MM.1S (cell line): ENCODE results near the gene MYMX.

Experiments used
- DNase-seq: peaks from one replicate; pipeline ENCODE4 v3.0.0-alpha.2; 2015
- H2AFZ ChIP-seq: fragments of 300-600 bp; sonication (generic); 2 replicates; pipeline ENCODE4 v1.6.0; 2016; ENCODE audit warnings: antibody characterized with exemption, low read length
- H3F3A ChIP-seq: fragments of 300-600 bp; sonication (generic); 2 replicates; pipeline ENCODE4 v1.6.1; 2016; ENCODE audit warnings: mild to moderate bottlenecking, antibody characterized with exemption, low read length, moderate library complexity, mixed read lengths; ENCODE audit not compliant: insufficient read depth
- H3K27ac ChIP-seq: fragments of 300-600 bp; sonication (generic); 2 replicates; pipeline ENCODE4 v1.5.1; 2016; ENCODE audit warnings: mild to moderate bottlenecking, low read length
- H3K27me3 ChIP-seq: fragments of 300-600 bp; sonication (generic); replicated peaks from 2 replicates; pipeline ENCODE4 v1.6.0; 2016; ENCODE audit warnings: low read length; ENCODE audit not compliant: insufficient read depth
- H3K36me3 ChIP-seq: fragments of 300-600 bp; sonication (generic); replicated peaks from 2 replicates; pipeline ENCODE4 v1.6.1; 2016; ENCODE audit warnings: mild to moderate bottlenecking, low read length, mixed read lengths; ENCODE audit not compliant: insufficient read depth
- H3K4me1 ChIP-seq: fragments of 300-600 bp; sonication (generic); 2 replicates; pipeline ENCODE4 v1.6.1; 2016; ENCODE audit warnings: low read length, mixed read lengths
- H3K4me2 ChIP-seq: fragments of 300-600 bp; sonication (generic); 2 replicates; pipeline ENCODE4 v1.6.0; 2016; ENCODE audit warnings: low read depth, low read length
- H3K4me3 ChIP-seq: fragments of 300-600 bp; sonication (generic); 2 replicates; pipeline ENCODE4 v1.5.1; 2016; ENCODE audit warnings: low read length, mixed read lengths
- H3K79me2 ChIP-seq: fragments of 300-600 bp; sonication (generic); 2 replicates; pipeline ENCODE4 v1.6.1; 2016; ENCODE audit warnings: mixed run types, low read length, mixed read lengths
- H3K9ac ChIP-seq: fragments of 300-600 bp; sonication (generic); 2 replicates; pipeline ENCODE4 v1.6.1; 2016; ENCODE audit warnings: low read length, mixed read lengths
- H3K9me2 ChIP-seq: fragments of 300-600 bp; sonication (generic); replicated peaks from 2 replicates; pipeline ENCODE4 v1.6.1; 2016; ENCODE audit warnings: mild to moderate bottlenecking, low read length, mixed read lengths; ENCODE audit not compliant: insufficient read depth
- H3K9me3 ChIP-seq: fragments of 300-600 bp; sonication (generic); replicated peaks from 2 replicates; pipeline ENCODE4 v1.6.1; 2016; ENCODE audit warnings: mild to moderate bottlenecking, low read length, mixed read lengths; ENCODE audit not compliant: insufficient read depth
- H4K20me1 ChIP-seq: fragments of 300-600 bp; sonication (generic); 2 replicates; pipeline ENCODE4 v1.6.1; 2016; ENCODE audit warnings: mild to moderate bottlenecking, low read length, moderate library complexity, mixed read lengths; ENCODE audit not compliant: insufficient read depth
- CTCF ChIP-seq: fragments of 300-600 bp; sonication (generic); IDR thresholded peaks from 2 replicates; pipeline ENCODE4 v1.5.1; 2016; ENCODE audit warnings: antibody characterized with exemption, low read length, mixed read lengths
- EZH2 ChIP-seq: fragments of 300-600 bp; sonication (generic); optimal IDR thresholded peaks from 2 replicates; pipeline ENCODE3; 2017; ENCODE audit warnings: low read depth, mild to moderate bottlenecking, antibody characterized with exemption, low read length, mixed read lengths
- EZH2phosphoT487 ChIP-seq: fragments of 300-600 bp; sonication (generic); IDR thresholded peaks from 2 replicates; pipeline ENCODE4 v1.6.1; 2018; ENCODE audit warnings: antibody characterized with exemption, low read length

The MYMX gene

GRCh38 chr6:44207966-44208365 lies 8.8 kb upstream of the MYMX start:
- Histone ChIP-seq H3K27ac (no peak overlapping the region), H3K27me3 (no peaks in the 10 kb centered on the region), H4K20me1 (no peaks in the 10 kb centered on the region), H3F3A (no peaks in the 10 kb centered on the region), H3K4me3 (no peak overlapping the region), H3K4me1 (no peaks in the 10 kb centered on the region), H3K9me3 (no peaks in the 10 kb centered on the region), H3K9me2 (no peaks in the 10 kb centered on the region), H3K4me2 (no peak overlapping the region), H3K79me2 (no peaks in the 10 kb centered on the region), H3K36me3 (no peaks in the 10 kb centered on the region), H3K9ac (no peak overlapping the region), H2AFZ (no peak overlapping the region)
- no peak for DNase-seq
- TF ChIP-seq EZH2 (no peak), EZH2phosphoT487 (no peak), CTCF (no peak)

- Histone ChIP-seq H3K36me3 (no peaks in the 10 kb centered on the region), H3K9me2 (no peaks in the 10 kb centered on the region), H3K4me3 (no peak overlapping the region), H3K27me3 (no peaks in the 10 kb centered on the region), H4K20me1 (no peaks in the 10 kb centered on the region), H3K4me2 (no peak overlapping the region), H3F3A (no peaks in the 10 kb centered on the region), H3K9ac (no peak overlapping the region), H2AFZ (no peak overlapping the region), H3K9me3 (no peaks in the 10 kb centered on the region), H3K27ac (no peak overlapping the region), H3K79me2 (no peaks in the 10 kb centered on the region), H3K4me1 (no peaks in the 10 kb centered on the region)
- no peak for TF ChIP-seq EZH2phosphoT487
- no peak for TF ChIP-seq EZH2
- no peak for TF ChIP-seq CTCF
- DNase-seq: no peak
These were observed 5.4 kb upstream of the MYMX start for GRCh38 chr6:44211284-44211683.

- no peak for DNase-seq
- no peak for TF ChIP-seq EZH2phosphoT487
- TF ChIP-seq EZH2: no peak
- TF ChIP-seq CTCF: no peak
- H3K36me3 ChIP-seq: no peaks in the 10 kb centered on the region
- 0 out of 2 replicates have a peak, but pooled peaks cover 8% of the 10 kb centered on the region for H3F3A ChIP-seq
- H3K9me2 ChIP-seq: no peaks in the 10 kb centered on the region
- H3K9me3 ChIP-seq: no peaks in the 10 kb centered on the region
- H3K27me3 ChIP-seq: no peaks in the 10 kb centered on the region
- no peak overlapping the region for H3K9ac ChIP-seq
- H3K27ac ChIP-seq: no peak overlapping the region
- H3K4me1 ChIP-seq: peaks cover 11% of the 10 kb centered on the region
- no peaks in the 10 kb centered on the region for H4K20me1 ChIP-seq
- no peaks in the 10 kb centered on the region for H3K79me2 ChIP-seq
- H3K4me2 ChIP-seq: no peak overlapping the region
- H3K4me3 ChIP-seq: no peak overlapping the region
- H2AFZ ChIP-seq: no peak overlapping the region
These were observed 2.4 kb upstream of the MYMX start for GRCh38 chr6:44214307-44214706.
